Liver (tissue), 9 donors: ENCODE measurements around the gene SLC7A14. TPM values are rescaled to one million over a fixed set of nuclear protein-coding genes. Genes with fewer than 3 reads are reported as not detected.

ENCODE experiments used
- DNase-seq: peaks from one replicate; pipeline ENCODE4 v3.0.0-alpha.2; 2017; ENCODE audit warnings: low spot score
- H3K27ac ChIP-seq, 2 donors: one replicate each; pipeline ENCODE4 v1.7.0; 2013; ENCODE audit warnings: inconsistent platforms in 2 of 2, low read length in 2 of 2, control low read depth in 1 of 2, low read depth in 1 of 2, mild to moderate bottlenecking in 1 of 2
- H3K27me3 ChIP-seq, 4 donors: one replicate each; pipeline versions ENCODE4 v1.6.1 to v1.7.0; 2013; ENCODE audit warnings: low read length in 3 of 4, inconsistent platforms in 1 of 4, mild to moderate bottlenecking in 1 of 4, moderate library complexity in 1 of 4; ENCODE audit not compliant: control insufficient read depth in 4 of 4, insufficient read depth in 4 of 4
- H3K36me3 ChIP-seq, 4 donors: one replicate each; pipeline versions ENCODE4 v1.6.1 to v1.7.0; 2013; ENCODE audit warnings: low read length in 3 of 4, mild to moderate bottlenecking in 3 of 4, low read depth in 1 of 4, moderate library complexity in 1 of 4; ENCODE audit not compliant: control insufficient read depth in 4 of 4, insufficient read depth in 3 of 4
- H3K4me1 ChIP-seq, 4 donors: one replicate each; pipeline versions ENCODE4 v1.6.1 to v1.7.0; 2013; ENCODE audit warnings: low read length in 3 of 4, mild to moderate bottlenecking in 3 of 4, moderate library complexity in 1 of 4; ENCODE audit not compliant: control insufficient read depth in 4 of 4, insufficient read depth in 4 of 4
- H3K4me3 ChIP-seq, 3 donors: one replicate each; pipeline versions ENCODE4 v1.6.1 to v1.7.0; 2013; ENCODE audit warnings: low read length in 3 of 3, control low read depth in 1 of 3, low read depth in 1 of 3, mild to moderate bottlenecking in 1 of 3
- H3K9ac ChIP-seq, 2 donors: one replicate each; pipeline ENCODE4 v1.7.0; 2013; ENCODE audit warnings: low read length in 2 of 2, mild to moderate bottlenecking in 2 of 2, moderate library complexity in 2 of 2, control low read depth in 1 of 2, low read depth in 1 of 2
- H3K9me3 ChIP-seq, 4 donors: one replicate each; pipeline versions ENCODE4 v1.6.1 to v1.7.0; 2013; ENCODE audit warnings: low read length in 3 of 4; ENCODE audit not compliant: control insufficient read depth in 4 of 4
- EGR1 ChIP-seq, 2 donors: IDR thresholded peaks; 2 replicates each; pipeline ENCODE4 v1.6.1; 2016 to 2018; ENCODE audit warnings: antibody characterized with exemption in 2 of 2, low read depth in 2 of 2
- FOXA1 ChIP-seq: IDR thresholded peaks from 2 replicates; pipeline ENCODE4 v1.6.1; 2016; ENCODE audit warnings: antibody characterized with exemption
- FOXA2 ChIP-seq: IDR thresholded peaks from 2 replicates; pipeline ENCODE4 v1.6.1; 2016; ENCODE audit warnings: antibody characterized with exemption
- HNF4A ChIP-seq, 2 donors: conservative IDR thresholded peaks; 2 replicates each; pipeline ENCODE4 v1.6.1; 2016; ENCODE audit warnings: antibody characterized with exemption in 2 of 2, mild to moderate bottlenecking in 2 of 2
- HNF4G ChIP-seq: IDR thresholded peaks from 2 replicates; pipeline ENCODE4 v1.6.1; 2016; ENCODE audit warnings: antibody characterized with exemption
- JUND ChIP-seq, 2 donors: IDR thresholded peaks; 2 replicates each; pipeline ENCODE4 v1.6.1; 2016; ENCODE audit warnings: antibody characterized with exemption in 2 of 2
- NR2F2 ChIP-seq: IDR thresholded peaks from 2 replicates; pipeline ENCODE4 v1.6.1; 2016; ENCODE audit warnings: antibody characterized with exemption
- RXRA ChIP-seq, 2 donors: IDR thresholded peaks; 2 replicates each; pipeline ENCODE4 v1.6.1; 2017 to 2018; ENCODE audit warnings: antibody characterized with exemption in 2 of 2, mild to moderate bottlenecking in 1 of 2
- SP1 ChIP-seq: IDR thresholded peaks from 2 replicates; pipeline ENCODE4 v1.6.1; 2018; ENCODE audit warnings: antibody characterized with exemption, mild to moderate bottlenecking
- TAF1 ChIP-seq: conservative IDR thresholded peaks from 2 replicates; pipeline ENCODE4 v1.6.1; 2016; ENCODE audit warnings: antibody characterized with exemption, mild to moderate bottlenecking
- YY1 ChIP-seq: IDR thresholded peaks from 2 replicates; pipeline ENCODE4 v1.6.1; 2016; ENCODE audit warnings: antibody characterized with exemption, mild to moderate bottlenecking
- WGBS: extraction: QIAGEN DNeasy Blood & Tissue Kit; methylation state at CpG from one replicate; pipeline ENCODE4 v1.1.7; 2013; 5-methylcytosine and 5-hydroxymethylcytosine counted together
- polyA plus RNA-seq, 2 donors: library from polyadenylated mRNA; stranded (reverse) in 1 of 2; unstranded in 1 of 2; fragments of 200-250 nt in 1 of 2; fragments of >200 nt in 1 of 2; fragmentation: Nextera tagmentation in 1 of 2; extraction: Ambion mirVana in 1 of 2; gene quantifications; one replicate each; pipeline versions ENCODE4 v1.2.1 to v1.2.3, GENCODE V29; 2013 to 2015
- total RNA-seq, 2 donors: library from RNA; depleted of rRNA; stranded (reverse); fragments of >200 nt; gene quantifications; one replicate each; pipeline ENCODE4 v1.2.3, GENCODE V29; 2014
- TF ChIP-seq, protein P1 (sequence below): IDR thresholded peaks from 2 replicates; pipeline ENCODE4 v1.6.1; 2016; ENCODE audit warnings: antibody characterized with exemption, mild to moderate bottlenecking
- TF ChIP-seq, protein P2 (sequence below): IDR thresholded peaks from 2 replicates; pipeline ENCODE4 v1.6.1; 2016; ENCODE audit warnings: antibody characterized with exemption
- TF ChIP-seq, protein P3 (sequence below): fragments of 150-350 bp; IDR thresholded peaks from 2 replicates; pipeline ENCODE4 v1.5.1; 2017; ENCODE audit warnings: improper control_type of control experiment, low read depth, low read length; ENCODE audit not compliant: missing input control
- TF ChIP-seq, protein P4 (sequence below): IDR thresholded peaks from 2 replicates; pipeline ENCODE4 v1.6.1; 2016; ENCODE audit warnings: antibody characterized with exemption
- TF ChIP-seq, protein P5 (sequence below): IDR thresholded peaks from 2 replicates; pipeline ENCODE4 v1.6.1; 2016; ENCODE audit warnings: antibody characterized with exemption
- donor health status: healthy.
- donor health status: healthy.
- donor health status: healthy.
- donor health status: healthy.
- donor health status: healthy.

Gene SLC7A14
- total and polyA plus RNA-seq, 4 donors, result under 0.01 to 0.01 (median under 0.01) TPM; not detected in 1

DNA sequence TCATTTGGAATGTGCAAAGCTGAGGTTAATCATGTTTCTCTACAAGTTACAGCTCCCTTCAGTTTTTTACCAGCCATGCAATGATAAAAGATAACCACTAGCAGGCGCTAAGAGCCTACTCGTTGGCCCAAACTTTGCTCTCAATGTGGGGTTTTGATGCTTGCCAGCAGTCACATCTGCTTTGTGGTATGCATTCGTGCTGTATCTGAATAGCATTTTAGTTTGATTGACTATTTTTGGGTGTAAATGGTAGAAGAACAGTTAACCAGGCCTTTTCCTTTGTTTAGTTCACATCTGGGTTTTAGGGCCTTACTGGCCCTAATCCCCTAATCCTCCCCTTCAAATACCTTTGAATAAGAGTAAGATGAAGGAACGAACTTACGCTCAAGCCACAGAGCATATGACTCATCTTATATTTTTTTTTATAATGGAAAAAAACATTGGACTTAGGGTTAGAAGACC is 171.6 kb downstream of the SLC7A14 start (continued):
- TF ChIP-seq, protein P1, sequence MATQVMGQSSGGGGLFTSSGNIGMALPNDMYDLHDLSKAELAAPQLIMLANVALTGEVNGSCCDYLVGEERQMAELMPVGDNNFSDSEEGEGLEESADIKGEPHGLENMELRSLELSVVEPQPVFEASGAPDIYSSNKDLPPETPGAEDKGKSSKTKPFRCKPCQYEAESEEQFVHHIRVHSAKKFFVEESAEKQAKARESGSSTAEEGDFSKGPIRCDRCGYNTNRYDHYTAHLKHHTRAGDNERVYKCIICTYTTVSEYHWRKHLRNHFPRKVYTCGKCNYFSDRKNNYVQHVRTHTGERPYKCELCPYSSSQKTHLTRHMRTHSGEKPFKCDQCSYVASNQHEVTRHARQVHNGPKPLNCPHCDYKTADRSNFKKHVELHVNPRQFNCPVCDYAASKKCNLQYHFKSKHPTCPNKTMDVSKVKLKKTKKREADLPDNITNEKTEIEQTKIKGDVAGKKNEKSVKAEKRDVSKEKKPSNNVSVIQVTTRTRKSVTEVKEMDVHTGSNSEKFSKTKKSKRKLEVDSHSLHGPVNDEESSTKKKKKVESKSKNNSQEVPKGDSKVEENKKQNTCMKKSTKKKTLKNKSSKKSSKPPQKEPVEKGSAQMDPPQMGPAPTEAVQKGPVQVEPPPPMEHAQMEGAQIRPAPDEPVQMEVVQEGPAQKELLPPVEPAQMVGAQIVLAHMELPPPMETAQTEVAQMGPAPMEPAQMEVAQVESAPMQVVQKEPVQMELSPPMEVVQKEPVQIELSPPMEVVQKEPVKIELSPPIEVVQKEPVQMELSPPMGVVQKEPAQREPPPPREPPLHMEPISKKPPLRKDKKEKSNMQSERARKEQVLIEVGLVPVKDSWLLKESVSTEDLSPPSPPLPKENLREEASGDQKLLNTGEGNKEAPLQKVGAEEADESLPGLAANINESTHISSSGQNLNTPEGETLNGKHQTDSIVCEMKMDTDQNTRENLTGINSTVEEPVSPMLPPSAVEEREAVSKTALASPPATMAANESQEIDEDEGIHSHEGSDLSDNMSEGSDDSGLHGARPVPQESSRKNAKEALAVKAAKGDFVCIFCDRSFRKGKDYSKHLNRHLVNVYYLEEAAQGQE, result no peak
- TF ChIP-seq, protein P2, sequence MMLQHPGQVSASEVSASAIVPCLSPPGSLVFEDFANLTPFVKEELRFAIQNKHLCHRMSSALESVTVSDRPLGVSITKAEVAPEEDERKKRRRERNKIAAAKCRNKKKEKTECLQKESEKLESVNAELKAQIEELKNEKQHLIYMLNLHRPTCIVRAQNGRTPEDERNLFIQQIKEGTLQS, result no peak
- TF ChIP-seq YY1 (no peak), FOXA1 (no peak)

DNA sequence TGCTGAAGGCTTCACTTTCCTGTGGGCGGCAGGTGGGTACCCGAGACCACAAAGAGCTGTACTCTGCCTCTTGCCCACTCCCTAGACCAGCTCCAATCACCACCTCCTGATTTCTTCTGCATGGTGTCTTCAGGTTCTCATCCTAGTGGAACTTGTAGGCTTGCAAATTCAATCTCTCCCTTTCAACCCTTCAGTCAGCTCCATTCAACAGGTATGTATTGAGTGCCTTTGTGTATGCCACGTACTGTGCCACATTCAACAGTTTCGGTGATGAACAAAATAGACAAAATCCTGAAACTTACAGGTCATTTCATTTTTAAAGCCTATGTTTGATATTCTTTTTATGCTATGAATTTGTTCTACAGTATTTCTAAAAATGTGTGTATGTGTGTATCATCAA is 172.6 kb downstream of the SLC7A14 start:
- peaks cover 0 to 3% (median under 1%) of the 10 kb centered on the region in 4 donors for H3K4me1 ChIP-seq
- H3K27ac ChIP-seq, result no peak overlapping the region
- no peaks in the 10 kb centered on the region for H3K36me3 ChIP-seq
- TF ChIP-seq FOXA1, result no peak
- TF ChIP-seq, protein P3, sequence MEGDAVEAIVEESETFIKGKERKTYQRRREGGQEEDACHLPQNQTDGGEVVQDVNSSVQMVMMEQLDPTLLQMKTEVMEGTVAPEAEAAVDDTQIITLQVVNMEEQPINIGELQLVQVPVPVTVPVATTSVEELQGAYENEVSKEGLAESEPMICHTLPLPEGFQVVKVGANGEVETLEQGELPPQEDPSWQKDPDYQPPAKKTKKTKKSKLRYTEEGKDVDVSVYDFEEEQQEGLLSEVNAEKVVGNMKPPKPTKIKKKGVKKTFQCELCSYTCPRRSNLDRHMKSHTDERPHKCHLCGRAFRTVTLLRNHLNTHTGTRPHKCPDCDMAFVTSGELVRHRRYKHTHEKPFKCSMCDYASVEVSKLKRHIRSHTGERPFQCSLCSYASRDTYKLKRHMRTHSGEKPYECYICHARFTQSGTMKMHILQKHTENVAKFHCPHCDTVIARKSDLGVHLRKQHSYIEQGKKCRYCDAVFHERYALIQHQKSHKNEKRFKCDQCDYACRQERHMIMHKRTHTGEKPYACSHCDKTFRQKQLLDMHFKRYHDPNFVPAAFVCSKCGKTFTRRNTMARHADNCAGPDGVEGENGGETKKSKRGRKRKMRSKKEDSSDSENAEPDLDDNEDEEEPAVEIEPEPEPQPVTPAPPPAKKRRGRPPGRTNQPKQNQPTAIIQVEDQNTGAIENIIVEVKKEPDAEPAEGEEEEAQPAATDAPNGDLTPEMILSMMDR, result no peak
- TF ChIP-seq RXRA (IDR thresholded peaks at IDR 0.05), result no peak
- TF ChIP-seq, protein P1, result no peak
- no peak for TF ChIP-seq JUND (IDR thresholded peaks at IDR 0.05)
- TF ChIP-seq HNF4G, result no peak
- TF ChIP-seq SP1, result no peak
- no peak for TF ChIP-seq FOXA2
- TF ChIP-seq, protein P4, sequence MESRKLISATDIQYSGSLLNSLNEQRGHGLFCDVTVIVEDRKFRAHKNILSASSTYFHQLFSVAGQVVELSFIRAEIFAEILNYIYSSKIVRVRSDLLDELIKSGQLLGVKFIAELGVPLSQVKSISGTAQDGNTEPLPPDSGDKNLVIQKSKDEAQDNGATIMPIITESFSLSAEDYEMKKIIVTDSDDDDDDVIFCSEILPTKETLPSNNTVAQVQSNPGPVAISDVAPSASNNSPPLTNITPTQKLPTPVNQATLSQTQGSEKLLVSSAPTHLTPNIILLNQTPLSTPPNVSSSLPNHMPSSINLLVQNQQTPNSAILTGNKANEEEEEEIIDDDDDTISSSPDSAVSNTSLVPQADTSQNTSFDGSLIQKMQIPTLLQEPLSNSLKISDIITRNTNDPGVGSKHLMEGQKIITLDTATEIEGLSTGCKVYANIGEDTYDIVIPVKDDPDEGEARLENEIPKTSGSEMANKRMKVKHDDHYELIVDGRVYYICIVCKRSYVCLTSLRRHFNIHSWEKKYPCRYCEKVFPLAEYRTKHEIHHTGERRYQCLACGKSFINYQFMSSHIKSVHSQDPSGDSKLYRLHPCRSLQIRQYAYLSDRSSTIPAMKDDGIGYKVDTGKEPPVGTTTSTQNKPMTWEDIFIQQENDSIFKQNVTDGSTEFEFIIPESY, result no peak
- no peak for TF ChIP-seq TAF1
- TF ChIP-seq HNF4A (conservative IDR thresholded peaks at IDR 0.05), result no peak
- no peak for TF ChIP-seq NR2F2
- TF ChIP-seq YY1, result no peak
- TF ChIP-seq, protein P2, result no peak
- TF ChIP-seq, protein P5, sequence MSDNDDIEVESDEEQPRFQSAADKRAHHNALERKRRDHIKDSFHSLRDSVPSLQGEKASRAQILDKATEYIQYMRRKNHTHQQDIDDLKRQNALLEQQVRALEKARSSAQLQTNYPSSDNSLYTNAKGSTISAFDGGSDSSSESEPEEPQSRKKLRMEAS, result no peak
- TF ChIP-seq EGR1 (IDR thresholded peaks at IDR 0.05; ENCODE audit: low read depth in 2 of 2), result no peak
- H3K9ac ChIP-seq, result no peak overlapping the region
- DNase-seq, result no peak
- H3K9me3 ChIP-seq, result no peaks in the 10 kb centered on the region
- 97% methylated on average over 4 of the region's 4 CpGs for WGBS
- no peak overlapping the region for H3K4me3 ChIP-seq
- H3K27me3 ChIP-seq, result no peaks in the 10 kb centered on the region
